H1 (cell line): ENCODE data around the gene CIAO2A. TPM values are rescaled to one million over a fixed set of nuclear protein-coding genes. Genes with fewer than 3 reads are reported as not detected.

Experiments used
- CTCF ChIA-PET: fragments of 300-600 bp; sonication (Branson Sonifier 250); formaldehyde crosslinking; loops from one replicate; lab custom pipeline; 2021; ENCODE audit not compliant: partially characterized antibody; lab: Charles Lee
- POLR2A ChIA-PET: fragments of 300-600 bp; sonication (Branson Sonifier 250); formaldehyde crosslinking; loops from one replicate; lab custom pipeline; 2021; ENCODE audit warnings: inconsistent platforms; ENCODE audit not compliant: partially characterized antibody; lab: Charles Lee
- DNase-seq, 2 experiments: peaks; one replicate each; pipeline versions ENCODE4 v3.0.0 to v3.0.0-alpha.2; 2010 to 2022; ENCODE audit warnings: low spot score in 2 of 2, low read depth in 1 of 2, mixed read lengths in 1 of 2
- FAIRE-seq: peaks from 2 replicates; lab custom pipeline; 2011; peaks lifted over from hg19 to GRCh38; lab: Jason Lieb, UNC
- H2AFZ ChIP-seq: 2 replicates; pipeline ENCODE4 v1.8.1; 2012; ENCODE audit warnings: low read length, inconsistent platforms
- H2AK5ac ChIP-seq: 2 replicates; pipeline ENCODE4 v1.6.1; 2013; ENCODE audit warnings: low read depth, low read length
- H2BK120ac ChIP-seq: replicated peaks from 2 replicates; pipeline ENCODE3; 2013; ENCODE audit warnings: low read depth, low read length, inconsistent platforms
- H2BK12ac ChIP-seq: 2 replicates; pipeline ENCODE4 v1.6.1; 2013; ENCODE audit warnings: low read depth, low read length
- H2BK15ac ChIP-seq: 2 replicates; pipeline ENCODE4 v1.6.1; 2013; ENCODE audit warnings: low read length
- H2BK20ac ChIP-seq: 2 replicates; pipeline ENCODE4 v1.6.1; 2013; ENCODE audit warnings: low read length
- H2BK5ac ChIP-seq: 2 replicates; pipeline ENCODE4 v1.6.1; 2013; ENCODE audit warnings: low read depth, low read length
- H3K14ac ChIP-seq: 2 replicates; pipeline ENCODE4 v1.6.1; 2013; ENCODE audit warnings: inconsistent platforms; ENCODE audit not compliant: insufficient read length
- H3K18ac ChIP-seq: 2 replicates; pipeline ENCODE4 v1.6.1; 2013; ENCODE audit warnings: low read length; ENCODE audit errors: extremely low read depth
- H3K23ac ChIP-seq: 2 replicates; pipeline ENCODE4 v1.6.1; 2013; ENCODE audit warnings: inconsistent platforms; ENCODE audit not compliant: insufficient read length
- H3K23me2 ChIP-seq: 2 replicates; pipeline ENCODE4 v1.6.1; 2013; ENCODE audit warnings: low read depth, low read length
- H3K27ac ChIP-seq: 2 replicates; pipeline ENCODE4 v1.6.1; 2011; ENCODE audit warnings: low read depth, low read length, inconsistent platforms
- H3K27me3 ChIP-seq, 4 experiments: replicated peaks in 1 of 4; 1 replicate in 1 of 4; 2 replicates in 3 of 4; pipeline versions ENCODE4 v1.6.1 to v1.8.1; 2011 to 2013; ENCODE audit warnings: low read length in 3 of 4, mild to moderate bottlenecking in 3 of 4, inconsistent platforms in 2 of 4, mixed read lengths in 2 of 4, moderate library complexity in 1 of 4; ENCODE audit not compliant: control insufficient read depth in 3 of 4, insufficient read depth in 3 of 4; ENCODE audit errors: extremely low read depth in 1 of 4
- H3K36me3 ChIP-seq, 4 experiments: 2 replicates each; pipeline versions ENCODE4 v1.6.1 to v1.8.1; 2011 to 2013; ENCODE audit warnings: mild to moderate bottlenecking in 4 of 4, low read length in 3 of 4, moderate library complexity in 2 of 4, control low read depth in 1 of 4, inconsistent platforms in 1 of 4; ENCODE audit not compliant: insufficient read depth in 4 of 4, control insufficient read depth in 2 of 4
- H3K4ac ChIP-seq: replicated peaks from 2 replicates; pipeline ENCODE3; 2013; ENCODE audit warnings: low read length, low read depth, mixed read lengths, inconsistent platforms; ENCODE audit not compliant: insufficient read length
- H3K4me1 ChIP-seq, 4 experiments: replicated peaks in 1 of 4; 1 replicate in 1 of 4; 2 replicates in 3 of 4; pipeline versions ENCODE4 v1.6.1 to v1.8.1; 2011 to 2013; ENCODE audit warnings: low read length in 3 of 4, inconsistent platforms in 2 of 4, mixed read lengths in 1 of 4; ENCODE audit not compliant: insufficient read depth in 4 of 4, control insufficient read depth in 3 of 4
- H3K4me2 ChIP-seq, 2 experiments: 2 replicates each; pipeline versions ENCODE4 v1.6.1 to v1.8.1; 2011 to 2013; ENCODE audit warnings: low read depth in 2 of 2, low read length in 2 of 2, control low read depth in 1 of 2, inconsistent platforms in 1 of 2, mild to moderate bottlenecking in 1 of 2; ENCODE audit not compliant: insufficient read depth in 1 of 2
- H3K4me3 ChIP-seq, 4 experiments: fragments of 200-600, 300-600 bp in 1 of 4; sonication (generic), shearing (Covaris generic), sonication (Bioruptor Twin) in 1 of 4; 2 replicates each; pipeline versions ENCODE4 v1.5.1 to v1.8.1; 2011 to 2016; ENCODE audit warnings: low read length in 4 of 4, low read depth in 3 of 4, control low read depth in 2 of 4, inconsistent platforms in 2 of 4, mild to moderate bottlenecking in 2 of 4, mixed read lengths in 1 of 4, moderate library complexity in 1 of 4; ENCODE audit not compliant: insufficient read depth in 2 of 4; ENCODE audit errors: extremely low read depth in 1 of 4
- H3K56ac ChIP-seq: replicated peaks from 2 replicates; pipeline ENCODE3; 2013; ENCODE audit warnings: low read depth, mild to moderate bottlenecking, mixed read lengths, low read length, inconsistent platforms; ENCODE audit not compliant: insufficient read length
- H3K79me1 ChIP-seq: 2 replicates; pipeline ENCODE4 v1.6.1; 2013; ENCODE audit warnings: low read depth, low read length, control low read depth
- H3K79me2 ChIP-seq, 2 experiments: 2 replicates each; pipeline versions ENCODE4 v1.6.1 to v1.8.1; 2012 to 2013; ENCODE audit warnings: low read length in 2 of 2, mild to moderate bottlenecking in 2 of 2, inconsistent platforms in 1 of 2; ENCODE audit not compliant: insufficient read depth in 2 of 2, control insufficient read depth in 1 of 2
- H3K9ac ChIP-seq, 4 experiments: replicated peaks in 1 of 4; 1 replicate in 1 of 4; 2 replicates in 3 of 4; pipeline versions ENCODE4 v1.6.1 to v1.8.1; 2011 to 2013; ENCODE audit warnings: low read depth in 3 of 4, low read length in 3 of 4, control low read depth in 2 of 4, mild to moderate bottlenecking in 2 of 4, moderate library complexity in 2 of 4, inconsistent platforms in 1 of 4; ENCODE audit errors: extremely low read depth in 1 of 4
- H3K9me3 ChIP-seq, 2 experiments: 2 replicates each; pipeline versions ENCODE4 v1.6.1 to v1.8.1; 2012 to 2013; ENCODE audit warnings: mild to moderate bottlenecking in 2 of 2, moderate library complexity in 2 of 2, control low read depth in 1 of 2, inconsistent platforms in 1 of 2, low read depth in 1 of 2, low read length in 1 of 2, mixed read lengths in 1 of 2; ENCODE audit not compliant: insufficient read depth in 2 of 2
- H4K20me1 ChIP-seq, 2 experiments: replicated peaks in 1 of 2; 2 replicates each; pipeline versions ENCODE3 to v1.8.1; 2011 to 2013; ENCODE audit warnings: inconsistent platforms in 2 of 2, low read length in 2 of 2, mild to moderate bottlenecking in 1 of 2; ENCODE audit not compliant: insufficient read depth in 2 of 2, control insufficient read depth in 1 of 2
- H4K5ac ChIP-seq: 2 replicates; pipeline ENCODE4 v1.6.1; 2013; ENCODE audit warnings: low read length, low read depth, mixed read lengths, inconsistent platforms; ENCODE audit not compliant: insufficient read length
- H4K8ac ChIP-seq: 2 replicates; pipeline ENCODE4 v1.8.0; 2013; ENCODE audit warnings: mild to moderate bottlenecking, moderate library complexity, low read length, inconsistent platforms; ENCODE audit not compliant: insufficient read depth; ENCODE audit errors: extremely low read depth
- H4K91ac ChIP-seq: replicated peaks from 2 replicates; pipeline ENCODE3; 2013; ENCODE audit warnings: low read length, mixed read lengths, inconsistent platforms; ENCODE audit not compliant: insufficient read length
- CREB1 ChIP-seq: IDR thresholded peaks from 2 replicates; pipeline ENCODE4 v1.6.1; 2012; ENCODE audit warnings: inconsistent platforms
- HDAC2 ChIP-seq, 2 experiments: fragments of 300-600 bp in 1 of 2; sonication (generic) in 1 of 2; IDR thresholded peaks; 2 replicates each; pipeline ENCODE4 v1.6.1; 2011 to 2012; ENCODE audit warnings: low read depth in 2 of 2, low read length in 2 of 2, mild to moderate bottlenecking in 2 of 2, moderate library complexity in 2 of 2, borderline replicate concordance in 1 of 2, inconsistent platforms in 1 of 2
- KDM5A ChIP-seq: fragments of 200-600 bp; IDR thresholded peaks from 2 replicates; pipeline ENCODE4 v1.7.1; 2012; ENCODE audit warnings: mild to moderate bottlenecking, low read length, inconsistent platforms, mixed read lengths
- POU5F1 ChIP-seq: IDR thresholded peaks from 2 replicates; pipeline ENCODE4 v1.6.1; 2011; ENCODE audit warnings: low read depth, mild to moderate bottlenecking, low read length, moderate library complexity
- RXRA ChIP-seq: IDR thresholded peaks from 2 replicates; pipeline ENCODE4 v1.6.1; 2011; ENCODE audit warnings: low read depth, mild to moderate bottlenecking, low read length, moderate library complexity; ENCODE audit not compliant: insufficient read depth
- WGBS, 2 experiments: shearing (Covaris generic) in 1 of 2; methylation state at CpG; one replicate each; pipeline versions ENCODE4 v1.1.6 to v1.1.7; 2013 to 2015; ENCODE audit warnings: low lambda C conversion rate in 2 of 2, mixed read lengths in 2 of 2, inconsistent platforms in 1 of 2, low coverage in 1 of 2, missing lambda C conversion rate in 1 of 2; ENCODE audit not compliant: insufficient replicate concordance in 2 of 2, insufficient coverage in 1 of 2, insufficient read length in 1 of 2; ENCODE audit errors: extremely low coverage in 1 of 2, missing lambda C conversion rate in 1 of 2; 5-methylcytosine and 5-hydroxymethylcytosine counted together
- polyA plus RNA-seq, 7 experiments: library from polyadenylated mRNA; depleted of rRNA in 3 of 7; stranded (reverse) in 5 of 7; unstranded in 2 of 7; fragments of >200 nt in 5 of 7; fragments of 200-250 nt in 2 of 7; gene quantifications; 1 replicate in 5 of 7; 2 replicates in 1 of 7; 4 replicates in 1 of 7; pipeline versions ENCODE4 v1.2.1 to v1.2.3, GENCODE V29; 2011 to 2013; ENCODE audit warnings: missing spikeins in 2 of 7, mixed read lengths in 2 of 7
- total RNA-seq: library from RNA; stranded (reverse); fragmentation: NEBNext Ultra II Directional; extraction: Animal tissue kit (Norgen Biotek cat#: 25700); gene quantifications from 2 replicates; pipeline ENCODE4 v1.2.1, GENCODE V29; 2021

Gene CIAO2A
- total and polyA plus RNA-seq, 2 of the 8 experiments (the other 6 are each of a cell fraction or from before 2014, with no cell fraction given) = 76.4 to 86.5 TPM

DNA sequence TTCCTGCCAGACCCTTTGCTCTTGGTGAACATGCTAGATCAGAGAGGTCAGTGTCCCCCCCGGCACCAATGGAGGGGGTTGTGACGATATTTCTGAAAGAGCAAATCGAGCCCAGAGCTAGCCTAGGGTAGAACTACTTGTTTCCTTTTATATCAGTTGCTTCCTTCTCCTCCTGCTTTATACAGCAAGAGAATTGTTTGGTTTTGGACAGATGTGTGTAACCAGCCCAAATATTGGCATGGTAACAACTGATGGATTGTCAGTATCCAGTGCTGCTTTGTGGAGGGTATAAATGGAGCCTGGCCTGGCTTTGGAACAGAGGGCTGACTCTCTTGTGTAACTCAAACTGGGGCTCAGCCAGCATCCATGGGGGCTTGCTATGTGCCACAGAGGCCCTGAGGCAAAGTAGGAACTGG lies 29.3 kb upstream of the CIAO2A start:
- no peak overlapping the region for H2BK12ac ChIP-seq
- no peak overlapping the region for H3K56ac ChIP-seq
- H3K14ac ChIP-seq = no peak overlapping the region
- H3K4ac ChIP-seq = no peak overlapping the region
- H3K4me1 ChIP-seq = no peaks in the 10 kb centered on the region
- H3K27ac ChIP-seq = no peak overlapping the region
- no peak overlapping the region for H4K8ac ChIP-seq
- H3K4me2 ChIP-seq = no peak overlapping the region
- DNase-seq = no peak
- WGBS, 2 experiments = 89% methylated on average over 3 of the region's 3 CpGs; no CpG with 5 or more reads in 1 of the 2 experiments
- ChIA-PET CTCF (interaction anchor here (0.6 to 2.3 kb wide), 4 partner anchors 9 to 30 kb away, joined by 3 to 9 read pairs (median 5); no protein-coding TSS in a partner anchor), POLR2A (no interaction called here)
- H3K23me2 ChIP-seq = no peaks in the 10 kb centered on the region
- no peak overlapping the region for H3K4me3 ChIP-seq
- H4K91ac ChIP-seq = no peak overlapping the region
- H2AK5ac ChIP-seq = no peak overlapping the region
- H4K20me1 ChIP-seq = no peaks in the 10 kb centered on the region
- H2BK20ac ChIP-seq = no peak overlapping the region
- H2BK15ac ChIP-seq = no peak overlapping the region
- H3K27me3 ChIP-seq = no peaks in the 10 kb centered on the region
- H3K79me1 ChIP-seq = no peaks in the 10 kb centered on the region; the same call in 1 of the 2 replicates
- H3K79me2 ChIP-seq = no peaks in the 10 kb centered on the region
- H3K36me3 ChIP-seq = peaks cover 6 to 40% (median 20%) of the 10 kb centered on the region in 4 experiments; a peak in 7 of 8 replicates
- H3K9me3 ChIP-seq = no peaks in the 10 kb centered on the region
- no peak overlapping the region for H3K9ac ChIP-seq
- no peak overlapping the region for H2BK120ac ChIP-seq
- H3K18ac ChIP-seq = no peak overlapping the region
- no peak overlapping the region for H3K23ac ChIP-seq
- no peak overlapping the region for H2AFZ ChIP-seq
- no peak overlapping the region for H4K5ac ChIP-seq
- TF ChIP-seq KDM5A (no peak), RXRA (no peak), HDAC2 (IDR thresholded peaks at IDR 0.05; ENCODE audit: borderline replicate concordance in 1 of 2, low read depth in 2 of 2, low read length in 2 of 2) (no peak), CREB1 (no peak), POU5F1 (no peak)
- FAIRE-seq = no peak
- H2BK5ac ChIP-seq = no peak overlapping the region
